OCI-LY3 (cell line): ENCODE results near the gene EIF4EBP2.

ENCODE experiments used
- H2AFZ ChIP-seq: fragments of 200-600, 300-600 bp; shearing (Covaris generic); 2 replicates; pipeline ENCODE4 v1.6.0; 2014; ENCODE audit warnings: antibody characterized with exemption, low read depth, low read length
- H3K27ac ChIP-seq: fragments of 200-600, 300-600 bp; sonication (generic); 2 replicates; pipeline ENCODE4 v1.5.1; 2014; ENCODE audit warnings: mild to moderate bottlenecking, low read length, moderate library complexity, mixed read lengths
- H3K27me3 ChIP-seq: fragments of 200-600, 300-600 bp; sonication (generic); 2 replicates; pipeline ENCODE4 v1.6.1; 2014; ENCODE audit warnings: low read depth, low read length, mixed read lengths
- H3K36me3 ChIP-seq: fragments of 200-600, 300-600 bp; sonication (generic); replicated peaks from 2 replicates; pipeline ENCODE3; 2014; ENCODE audit warnings: low read depth, low read length, mixed read lengths
- H3K4me1 ChIP-seq: fragments of 300-600, 200-600 bp; sonication (generic); 2 replicates; pipeline ENCODE4 v1.6.1; 2014; ENCODE audit warnings: low read length, mixed read lengths
- H3K4me2 ChIP-seq: fragments of 200-600, 300-600 bp; sonication (generic); 2 replicates; pipeline ENCODE4 v1.6.1; 2014; ENCODE audit warnings: low read length, mixed read lengths
- H3K4me3 ChIP-seq: fragments of 300-600, 200-600 bp; sonication (generic); 2 replicates; pipeline ENCODE4 v1.5.1; 2014; ENCODE audit warnings: antibody characterized with exemption, mild to moderate bottlenecking, low read length, moderate library complexity
- H3K79me2 ChIP-seq: fragments of 300-600, 200-600 bp; shearing (Covaris generic); 2 replicates; pipeline ENCODE4 v1.6.1; 2014; ENCODE audit warnings: mild to moderate bottlenecking, low read length, mixed read lengths
- H3K9ac ChIP-seq: fragments of 300-600, 200-600 bp; shearing (Covaris generic); 2 replicates; pipeline ENCODE4 v1.6.0; 2014; ENCODE audit warnings: mild to moderate bottlenecking, low read length, moderate library complexity
- H3K9me3 ChIP-seq: fragments of 200-600, 300-600 bp; shearing (Covaris generic); 2 replicates; pipeline ENCODE4 v1.6.1; 2014; ENCODE audit warnings: low read length, mixed read lengths; ENCODE audit not compliant: insufficient read depth
- H4K20me1 ChIP-seq: fragments of 200-600, 300-600 bp; sonication (generic); 2 replicates; pipeline ENCODE4 v1.6.1; 2016; ENCODE audit warnings: low read length, mixed read lengths; ENCODE audit not compliant: insufficient read depth
- CTCF ChIP-seq: fragments of 200-600, 300-600 bp; sonication (generic); IDR thresholded peaks from 2 replicates; pipeline ENCODE4 v1.5.1; 2014; ENCODE audit warnings: antibody characterized with exemption, low read length, low read depth
- EZH2phosphoT487 ChIP-seq: fragments of 200-600 bp; shearing (Covaris generic); IDR thresholded peaks from 2 replicates; pipeline ENCODE4 v1.6.1; 2018; ENCODE audit warnings: antibody characterized with exemption, mixed run types, low read depth

The EIF4EBP2 gene

GRCh38 chr10:70358446-70358845, 45.5 kb upstream of the EIF4EBP2 start:
- no peak overlapping the region for H3K9ac ChIP-seq
- H2AFZ ChIP-seq = no peak overlapping the region
- H3K27ac ChIP-seq = no peak overlapping the region
- H3K4me2 ChIP-seq = no peak overlapping the region
- peaks cover 4% of the 10 kb centered on the region; the same call in 1 of the 2 replicates for H3K79me2 ChIP-seq
- H4K20me1 ChIP-seq = no peaks in the 10 kb centered on the region
- H3K9me3 ChIP-seq = no peaks in the 10 kb centered on the region
- no peak overlapping the region for H3K4me3 ChIP-seq
- H3K36me3 ChIP-seq = no peaks in the 10 kb centered on the region
- H3K27me3 ChIP-seq = no peaks in the 10 kb centered on the region
- peaks cover 48% of the 10 kb centered on the region for H3K4me1 ChIP-seq
- no peak for TF ChIP-seq CTCF
- no peak for TF ChIP-seq EZH2phosphoT487

- no peaks in the 10 kb centered on the region for H4K20me1 ChIP-seq
- peaks cover 4% of the 10 kb centered on the region; the same call in 1 of the 2 replicates for H3K79me2 ChIP-seq
- no peak for TF ChIP-seq CTCF
- TF ChIP-seq EZH2phosphoT487 = no peak
- no peaks in the 10 kb centered on the region for H3K9me3 ChIP-seq
- H3K4me1 ChIP-seq = peaks cover 47% of the 10 kb centered on the region
- H3K27me3 ChIP-seq = no peaks in the 10 kb centered on the region
- H3K4me2 ChIP-seq = no peak overlapping the region
- H3K9ac ChIP-seq = no peak overlapping the region
- H3K27ac ChIP-seq = no peak overlapping the region
- no peak overlapping the region for H2AFZ ChIP-seq
- no peak overlapping the region for H3K4me3 ChIP-seq
- no peaks in the 10 kb centered on the region for H3K36me3 ChIP-seq
These were observed 44.9 kb upstream of the EIF4EBP2 start for GRCh38 chr10:70359017-70359550.

- Histone ChIP-seq H2AFZ (no peak overlapping the region), H3K27me3 (no peaks in the 10 kb centered on the region), H3K4me3 (no peak overlapping the region), H3K9me3 (no peaks in the 10 kb centered on the region), H4K20me1 (no peaks in the 10 kb centered on the region), H3K79me2 (peaks cover 4% of the 10 kb centered on the region; the same call in 1 of the 2 replicates), H3K36me3 (no peaks in the 10 kb centered on the region), H3K27ac (no peak overlapping the region), H3K4me2 (no peak overlapping the region), H3K4me1 (peaks cover 42% of the 10 kb centered on the region), H3K9ac (no peak overlapping the region)
- TF ChIP-seq EZH2phosphoT487 (no peak), CTCF (no peak)
These were observed 43.7 kb upstream of the EIF4EBP2 start for GRCh38 chr10:70360215-70360614.

GRCh38 chr10:70362328-70362727, 41.6 kb upstream of the EIF4EBP2 start:
- no peak overlapping the region for H3K4me3 ChIP-seq
- H3K79me2 ChIP-seq = no peaks in the 10 kb centered on the region; the same call in 1 of the 2 replicates
- no peaks in the 10 kb centered on the region for H3K27me3 ChIP-seq
- H3K9me3 ChIP-seq = no peaks in the 10 kb centered on the region
- no peak overlapping the region for H2AFZ ChIP-seq
- H3K4me2 ChIP-seq = no peak overlapping the region
- no peak for TF ChIP-seq EZH2phosphoT487
- TF ChIP-seq CTCF = no peak
- H3K9ac ChIP-seq = no peak overlapping the region
- H4K20me1 ChIP-seq = no peaks in the 10 kb centered on the region
- no peaks in the 10 kb centered on the region for H3K36me3 ChIP-seq
- H3K4me1 ChIP-seq = peaks cover 24% of the 10 kb centered on the region
- H3K27ac ChIP-seq = no peak overlapping the region
